ENCODE measurements around the gene PSMA6. TPM values are rescaled to one million over a fixed set of nuclear protein-coding genes. Genes with fewer than 3 reads are reported as not detected.

The PSMA6 gene
- total RNA-seq, 3 donors from 2014 or later (not counting 1 experiment from before 2014, with no cell fraction given), result 130 to 141 (median 139) TPM

DNA sequence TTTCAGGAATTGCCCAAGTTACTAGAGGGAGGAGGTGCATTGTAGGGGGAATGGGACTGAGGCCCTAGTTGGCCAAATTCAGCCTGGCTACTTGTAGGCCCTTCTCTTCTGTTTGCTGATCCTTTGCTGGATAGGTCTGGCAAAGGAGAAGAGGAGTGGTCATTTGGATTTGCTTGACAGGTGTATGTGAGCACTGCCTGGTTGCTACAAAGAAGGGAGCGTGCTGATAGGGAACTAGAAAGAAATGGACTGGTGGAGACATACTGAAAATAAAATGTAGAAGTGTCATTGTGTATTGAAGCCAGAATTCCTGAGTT, 3.6 kb downstream of the PSMA6 start:
- WGBS (ENCODE audit: insufficient coverage), result 84% methylated on average over 1 of the region's 1 CpG
- H3K4me3 Mint-ChIP-seq, result peak overlapping the region; percentile 13
- H3K9me3 Mint-ChIP-seq, result no peaks in the 10 kb centered on the region
- H3K9me3 ChIP-seq (ENCODE audit: control insufficient read depth, insufficient read depth, low read length), result no peaks in the 10 kb centered on the region
- H3K27me3 Mint-ChIP-seq (ENCODE audit: low read depth in 2 of 2), result no peaks in the 10 kb centered on the region
- TF ChIP-seq, protein P1, sequence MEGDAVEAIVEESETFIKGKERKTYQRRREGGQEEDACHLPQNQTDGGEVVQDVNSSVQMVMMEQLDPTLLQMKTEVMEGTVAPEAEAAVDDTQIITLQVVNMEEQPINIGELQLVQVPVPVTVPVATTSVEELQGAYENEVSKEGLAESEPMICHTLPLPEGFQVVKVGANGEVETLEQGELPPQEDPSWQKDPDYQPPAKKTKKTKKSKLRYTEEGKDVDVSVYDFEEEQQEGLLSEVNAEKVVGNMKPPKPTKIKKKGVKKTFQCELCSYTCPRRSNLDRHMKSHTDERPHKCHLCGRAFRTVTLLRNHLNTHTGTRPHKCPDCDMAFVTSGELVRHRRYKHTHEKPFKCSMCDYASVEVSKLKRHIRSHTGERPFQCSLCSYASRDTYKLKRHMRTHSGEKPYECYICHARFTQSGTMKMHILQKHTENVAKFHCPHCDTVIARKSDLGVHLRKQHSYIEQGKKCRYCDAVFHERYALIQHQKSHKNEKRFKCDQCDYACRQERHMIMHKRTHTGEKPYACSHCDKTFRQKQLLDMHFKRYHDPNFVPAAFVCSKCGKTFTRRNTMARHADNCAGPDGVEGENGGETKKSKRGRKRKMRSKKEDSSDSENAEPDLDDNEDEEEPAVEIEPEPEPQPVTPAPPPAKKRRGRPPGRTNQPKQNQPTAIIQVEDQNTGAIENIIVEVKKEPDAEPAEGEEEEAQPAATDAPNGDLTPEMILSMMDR (IDR thresholded peaks at IDR 0.05), result no peak
- H3K27ac ChIP-seq (ENCODE audit: low read length), result no peak overlapping the region
- peaks cover 53 to 62% of the 10 kb centered on the region in 2 donors for H3K4me1 Mint-ChIP-seq
- H3K4me3 ChIP-seq (ENCODE audit: low read length), result no peak overlapping the region
- H3K27ac Mint-ChIP-seq, result peak overlapping the region; percentile 73 to 98
- no peak for DNase-seq
- intact Hi-C loops (cut with micrococcal nuclease), result no loop called here
- no peaks in the 10 kb centered on the region for H3K36me3 ChIP-seq (ENCODE audit: control insufficient read depth, insufficient read depth, low read length)
- H3K27me3 ChIP-seq (ENCODE audit: control insufficient read depth, insufficient read depth, low read length), result no peaks in the 10 kb centered on the region
- peaks cover 33% of the 10 kb centered on the region for H3K4me1 ChIP-seq (ENCODE audit: control insufficient read depth, insufficient read depth, low read length)
- no peaks in the 10 kb centered on the region for H3K36me3 Mint-ChIP-seq
- ATAC-seq, result no peak

DNA sequence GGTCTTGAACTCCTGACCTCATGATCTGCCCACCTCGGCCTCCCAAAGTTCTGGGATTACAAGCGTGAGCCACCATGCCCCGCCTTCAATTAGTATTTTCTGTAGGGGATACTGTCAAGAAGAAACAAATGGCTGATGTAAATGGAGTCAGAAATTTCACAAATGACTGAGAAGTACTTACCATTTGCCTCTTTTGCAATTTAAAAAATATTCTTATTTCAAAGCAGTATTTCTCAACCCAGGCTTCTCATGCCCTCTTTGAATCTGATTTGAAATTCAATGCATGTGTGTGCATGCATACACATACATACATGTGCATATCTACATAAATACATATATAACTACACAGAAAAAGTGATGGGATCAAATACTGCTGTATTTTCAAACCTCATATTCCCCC, 4.4 kb downstream of the PSMA6 start:
- no peak overlapping the region for H3K27ac ChIP-seq (ENCODE audit: low read length)
- H3K36me3 Mint-ChIP-seq, result no peaks in the 10 kb centered on the region
- peak overlapping the region in 1 of 2 donors; percentile 73 for H3K27ac Mint-ChIP-seq
- peaks cover 31% of the 10 kb centered on the region for H3K4me1 ChIP-seq (ENCODE audit: control insufficient read depth, insufficient read depth, low read length)
- intact Hi-C loops (cut with micrococcal nuclease), result no loop called here
- H3K4me3 Mint-ChIP-seq, result no peak overlapping the region
- H3K9me3 ChIP-seq (ENCODE audit: control insufficient read depth, insufficient read depth, low read length), result no peaks in the 10 kb centered on the region
- no peak overlapping the region for H3K4me3 ChIP-seq (ENCODE audit: low read length)
- TF ChIP-seq, protein P1 (IDR thresholded peaks at IDR 0.05), result no peak
- DNase-seq (no peak), ATAC-seq (no peak)
- H3K27me3 Mint-ChIP-seq (ENCODE audit: low read depth in 2 of 2), result no peaks in the 10 kb centered on the region
- H3K36me3 ChIP-seq (ENCODE audit: control insufficient read depth, insufficient read depth, low read length), result no peaks in the 10 kb centered on the region
- H3K9me3 Mint-ChIP-seq, result no peaks in the 10 kb centered on the region
- no peaks in the 10 kb centered on the region for H3K27me3 ChIP-seq (ENCODE audit: control insufficient read depth, insufficient read depth, low read length)
- peaks cover 58 to 69% of the 10 kb centered on the region in 2 donors for H3K4me1 Mint-ChIP-seq
- WGBS (ENCODE audit: insufficient coverage), result 94% methylated on average over 3 of the region's 3 CpGs

DNA sequence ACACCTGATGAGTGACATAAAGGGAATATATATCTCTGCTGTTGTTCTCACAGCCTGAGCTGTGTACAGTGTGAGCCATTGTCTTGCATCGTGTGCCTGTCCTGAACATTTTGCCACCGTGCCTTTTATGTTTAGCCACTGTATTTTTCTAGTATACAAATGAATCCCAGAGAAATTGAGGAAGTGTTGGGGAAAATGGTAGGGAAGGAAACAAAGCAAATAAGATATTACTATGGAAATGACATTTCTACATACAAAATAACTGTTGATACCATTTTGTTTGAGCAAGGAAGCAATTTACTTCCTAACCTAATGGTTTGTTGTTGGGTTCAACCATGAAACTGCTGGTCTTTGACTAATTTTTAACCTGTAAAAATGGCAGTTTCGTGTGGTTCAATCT, 5.5 kb downstream of the PSMA6 start:
- Histone ChIP-seq H3K36me3 (ENCODE audit: control insufficient read depth, insufficient read depth, low read length) (no peaks in the 10 kb centered on the region), H3K27ac (ENCODE audit: low read length) (no peak overlapping the region), H3K9me3 (ENCODE audit: control insufficient read depth, insufficient read depth, low read length) (no peaks in the 10 kb centered on the region), H3K4me1 (ENCODE audit: control insufficient read depth, insufficient read depth, low read length) (peaks cover 33% of the 10 kb centered on the region), H3K27me3 (ENCODE audit: control insufficient read depth, insufficient read depth, low read length) (no peaks in the 10 kb centered on the region), H3K4me3 (ENCODE audit: low read length) (no peak overlapping the region)
- TF ChIP-seq, protein P1 (IDR thresholded peaks at IDR 0.05), result no peak
- ATAC-seq (no peak), DNase-seq (no peak)
- Mint-ChIP-seq H3K4me1 (peaks cover 62 to 71% of the 10 kb centered on the region in 2 donors), H3K27me3 (ENCODE audit: low read depth in 2 of 2) (no peaks in the 10 kb centered on the region), H3K27ac (peak overlapping the region; percentile 46 to 76), H3K36me3 (no peaks in the 10 kb centered on the region), H3K9me3 (no peaks in the 10 kb centered on the region), H3K4me3 (peak overlapping the region; percentile 4)
- WGBS (ENCODE audit: insufficient coverage), result 82% methylated on average over 3 of the region's 3 CpGs
- intact Hi-C loops (cut with micrococcal nuclease), result no loop called here

DNA sequence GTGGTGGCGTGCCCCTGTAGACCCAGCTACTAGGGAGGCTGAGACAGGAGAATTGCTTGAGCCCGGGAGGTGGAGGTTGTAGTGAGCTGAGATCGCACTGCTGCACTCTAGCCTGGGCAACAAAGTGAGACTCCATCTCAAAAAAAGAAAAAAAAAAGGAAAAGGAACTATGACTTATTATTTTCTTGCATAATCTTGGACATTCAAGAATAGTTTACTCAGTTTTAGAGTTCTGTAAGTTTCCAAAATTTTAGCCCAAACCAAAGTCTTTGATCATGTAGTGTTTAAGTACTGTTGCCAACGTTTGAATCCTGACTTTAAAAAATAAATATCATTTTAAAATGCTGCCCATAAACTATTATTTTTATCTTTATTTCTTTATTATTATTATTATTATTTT, 6.2 kb downstream of the PSMA6 start:
- Mint-ChIP-seq H3K4me3 (no peak overlapping the region), H3K36me3 (no peaks in the 10 kb centered on the region), H3K4me1 (peaks cover 62 to 71% of the 10 kb centered on the region in 2 donors), H3K27me3 (ENCODE audit: low read depth in 2 of 2) (no peaks in the 10 kb centered on the region), H3K9me3 (no peaks in the 10 kb centered on the region), H3K27ac (peak overlapping the region in 1 of 2 donors; percentile 76)
- ATAC-seq (no peak), DNase-seq (no peak)
- no peak overlapping the region for H3K4me3 ChIP-seq (ENCODE audit: low read length)
- H3K9me3 ChIP-seq (ENCODE audit: control insufficient read depth, insufficient read depth, low read length), result no peaks in the 10 kb centered on the region
- H3K27me3 ChIP-seq (ENCODE audit: control insufficient read depth, insufficient read depth, low read length), result no peaks in the 10 kb centered on the region
- TF ChIP-seq, protein P1 (IDR thresholded peaks at IDR 0.05), result no peak
- no peaks in the 10 kb centered on the region for H3K36me3 ChIP-seq (ENCODE audit: control insufficient read depth, insufficient read depth, low read length)
- intact Hi-C loops (cut with micrococcal nuclease), result no loop called here
- peak overlapping the region; percentile 20 for H3K27ac ChIP-seq (ENCODE audit: low read length)
- 95% methylated on average over 3 of the region's 4 CpGs for WGBS (ENCODE audit: insufficient coverage)
- peaks cover 33% of the 10 kb centered on the region for H3K4me1 ChIP-seq (ENCODE audit: control insufficient read depth, insufficient read depth, low read length)
